K562 (cell line): ENCODE measurements around the gene PANX1. TPM values are rescaled to one million over a fixed set of nuclear protein-coding genes. Genes with fewer than 3 reads are reported as not detected.

ENCODE experiments used
- E4F1 ChIP-seq: fragments of 250-450 bp; sonication (Bioruptor Pico); IDR thresholded peaks from 2 replicates; pipeline ENCODE4 v1.5.0; 2021; ENCODE audit warnings: mild to moderate bottlenecking, borderline replicate concordance
- GATA2 ChIP-seq: sonication (generic); formaldehyde crosslinking; IDR thresholded peaks from 2 replicates; pipeline ENCODE4 v1.4.0; 2020; ENCODE audit warnings: mild to moderate bottlenecking, missing genetic modification reagents
- KLF13 ChIP-seq: fragments of 450-650 bp; IDR thresholded peaks from 2 replicates; pipeline ENCODE4 v1.6.1; 2016; ENCODE audit warnings: missing genetic modification characterization, low read depth, mild to moderate bottlenecking, missing compliant biosample characterization, moderate library complexity, borderline replicate concordance
- NCOA1 ChIP-seq: fragments of 450-650 bp; IDR thresholded peaks from 2 replicates; pipeline ENCODE4 v1.6.1; 2016; ENCODE audit warnings: low read depth
- NCOA4 ChIP-seq: fragments of 450-650 bp; IDR thresholded peaks from 2 replicates; pipeline ENCODE4 v1.6.1; 2018; ENCODE audit warnings: mild to moderate bottlenecking; ENCODE audit not compliant: partially characterized antibody
- NR1H2 ChIP-seq: sonication (generic); formaldehyde crosslinking; IDR thresholded peaks from 2 replicates; pipeline ENCODE4 v1.4.0; 2020; ENCODE audit warnings: mild to moderate bottlenecking, missing genetic modification reagents
- PBX2 ChIP-seq, 2 experiments: IDR thresholded peaks in 1 of 2; conservative IDR thresholded peaks in 1 of 2; 2 replicates each; pipeline ENCODE4 v1.6.1; 2016; ENCODE audit warnings: low read depth in 2 of 2, mild to moderate bottlenecking in 1 of 2, missing compliant biosample characterization in 1 of 2, missing genetic modification characterization in 1 of 2, moderate library complexity in 1 of 2
- RNF2 ChIP-seq: sonication (generic); IDR thresholded peaks from 2 replicates; pipeline ENCODE4 v1.6.1; 2016
- SRSF9 ChIP-seq: fragments of 200-400 bp; formaldehyde crosslinking; IDR thresholded peaks from 2 replicates; pipeline ENCODE4 v1.6.1; 2017; ENCODE audit warnings: low read depth, low read length, borderline replicate concordance
- TAL1 ChIP-seq: fragments of 450-650 bp; IDR thresholded peaks from 2 replicates; pipeline ENCODE4 v1.6.1; 2016; ENCODE audit warnings: mild to moderate bottlenecking
- ZNF316 ChIP-seq: fragments of 450-650 bp; IDR thresholded peaks from 2 replicates; pipeline ENCODE4 v1.6.1; 2016
- ZNF639 ChIP-seq, 2 experiments: fragments of 200-800 bp in 1 of 2; sonication (Bioruptor generic) in 1 of 2; sonication (generic) in 1 of 2; formaldehyde crosslinking in 1 of 2; IDR thresholded peaks in 1 of 2; conservative IDR thresholded peaks in 1 of 2; 2 replicates each; pipeline versions ENCODE4 v1.5.0 to v1.6.1; 2016 to 2020; ENCODE audit warnings: missing compliant biosample characterization in 1 of 2, missing genetic modification characterization in 1 of 2, missing genetic modification reagents in 1 of 2
- polyA plus RNA-seq, 8 experiments: library from polyadenylated mRNA; depleted of rRNA in 4 of 8; stranded (reverse) in 5 of 8; unstranded in 3 of 8; fragments of >200 nt; fragmentation: Nextera tagmentation in 2 of 8; fragmentation: Illumina TruSeq in 1 of 8; extraction: Ambion mirVana in 2 of 8; extraction: Trizol in 1 of 8; gene quantifications; 2 replicates each; pipeline versions ENCODE4 v1.2.1 to v1.2.3, GENCODE V29; 2011 to 2014; ENCODE audit warnings: inconsistent platforms in 1 of 8, missing spikeins in 1 of 8
- total RNA-seq, 7 experiments: library from RNA; depleted of rRNA in 6 of 7; stranded (reverse); fragments of >200 nt in 6 of 7; fragmentation: Illumina TruSeq in 2 of 7; extraction: Trizol in 2 of 7; gene quantifications; 2 replicates each; pipeline versions ENCODE4 v1.2.1 to v1.2.3, GENCODE V29; 2011 to 2021; ENCODE audit warnings: low replicate concordance in 1 of 7

Gene PANX1
- total and polyA plus RNA-seq, 9 of the 15 experiments (the other 6 are each of a cell fraction or from before 2014, with no cell fraction given), result 1.9 to 14.8 (median 10.1) TPM

- TF ChIP-seq KLF13 (no peak), GATA2 (CRISPR knock-in tag) (no peak), TAL1 (peak; percentile 27; the same call in 1 of the 2 replicates), NR1H2 (no peak), NCOA4 (no peak), RNF2 (peak; percentile 52; the same call in 1 of the 2 replicates), ZNF639 (CRISPR knock-in tag; conservative IDR thresholded peaks at IDR 0.05 in 1 of 2, IDR thresholded peaks at IDR 0.05 in 1 of 2) (peak in 1 of 2 experiments; percentile 51; a peak in 1 of 4 replicates), PBX2 (CRISPR knock-in tag; IDR thresholded peaks at IDR 0.05; ENCODE audit: low read depth) (no peak), PBX2 (tag; conservative IDR thresholded peaks at IDR 0.05; ENCODE audit: low read depth) (peak; percentile 81), SRSF9 (no peak), E4F1 (CRISPR knock-in tag) (no peak), ZNF316 (peak; percentile 35; the same call in 1 of the 2 replicates), NCOA1 (peak; percentile 17; the same call in 1 of the 2 replicates)
These were observed 14.0 kb downstream of the PANX1 start (continued) for GRCh38 chr11:94142308-94143281.
